ENCODE results near the gene USP15. TPM values are rescaled to one million over a fixed set of nuclear protein-coding genes. Genes with fewer than 3 reads are reported as not detected.

The USP15 gene
- total and polyA plus RNA-seq, 2 donors from 2014 or later = 31.7 to 62.8 TPM

- no peaks in the 10 kb centered on the region for H3K9me3 ChIP-seq (ENCODE audit: control insufficient read depth in 2 of 3, insufficient read depth in 1 of 3, low read length in 3 of 3)
- no peaks in the 10 kb centered on the region for H3K27me3 ChIP-seq (ENCODE audit: control insufficient read depth, insufficient read depth, low read length)
- no peak overlapping the region for H3K27ac ChIP-seq (ENCODE audit: low read depth in 2 of 2, low read length in 2 of 2)
- TF ChIP-seq CTCF (IDR thresholded peaks at IDR 0.05; ENCODE audit: borderline replicate concordance, extremely low read depth, insufficient read depth) = no peak
- intact Hi-C loops (cut with DNase I) = no loop called here
- DNase-seq (no peak), FAIRE-seq (no peak)
- H3K4me1 ChIP-seq (ENCODE audit: control insufficient read depth in 2 of 3, insufficient read depth in 2 of 3, low read depth in 1 of 3, low read length in 3 of 3) = no peaks in the 10 kb centered on the region
- H3K9ac ChIP-seq (ENCODE audit: low read length in 3 of 3) = no peak overlapping the region
- H3K36me3 ChIP-seq (ENCODE audit: control insufficient read depth in 2 of 3, insufficient read depth in 3 of 3, low read length in 3 of 3) = no peaks in the 10 kb centered on the region
- H3K4me3 ChIP-seq (ENCODE audit: low read length in 3 of 3) = no peak overlapping the region
Measured at GRCh38 chr12:62221107-62221506, 39.1 kb upstream of the USP15 start.

- no peak for FAIRE-seq
Measured at GRCh38 chr12:62224601-62225000, 35.6 kb upstream of the USP15 start.

GRCh38 chr12:62227091-62227490 lies 33.1 kb upstream of the USP15 start:
- Histone ChIP-seq H3K9ac (ENCODE audit: low read length in 3 of 3) (no peak overlapping the region), H3K4me3 (ENCODE audit: low read length in 3 of 3) (no peak overlapping the region), H3K27me3 (ENCODE audit: control insufficient read depth, insufficient read depth, low read length) (no peaks in the 10 kb centered on the region), H3K27ac (ENCODE audit: low read depth in 2 of 2, low read length in 2 of 2) (no peak overlapping the region), H3K9me3 (ENCODE audit: control insufficient read depth in 2 of 3, insufficient read depth in 1 of 3, low read length in 3 of 3) (no peaks in the 10 kb centered on the region), H3K36me3 (ENCODE audit: control insufficient read depth in 2 of 3, insufficient read depth in 3 of 3, low read length in 3 of 3) (no peaks in the 10 kb centered on the region), H3K4me1 (ENCODE audit: control insufficient read depth in 2 of 3, insufficient read depth in 2 of 3, low read depth in 1 of 3, low read length in 3 of 3) (no peaks in the 10 kb centered on the region)
- no peak for TF ChIP-seq CTCF (IDR thresholded peaks at IDR 0.05; ENCODE audit: borderline replicate concordance, extremely low read depth, insufficient read depth)
- DNase-seq (no peak), FAIRE-seq (no peak)
- intact Hi-C loops (cut with DNase I) = no loop called here

More at GRCh38 chr12:62224601-62225000, 35.6 kb upstream of the USP15 start:
- Histone ChIP-seq H3K36me3 (ENCODE audit: control insufficient read depth in 2 of 3, insufficient read depth in 3 of 3, low read length in 3 of 3) (no peaks in the 10 kb centered on the region), H3K4me3 (ENCODE audit: low read length in 3 of 3) (no peak overlapping the region), H3K27ac (ENCODE audit: low read depth in 2 of 2, low read length in 2 of 2) (no peak overlapping the region), H3K9ac (ENCODE audit: low read length in 3 of 3) (no peak overlapping the region), H3K27me3 (ENCODE audit: control insufficient read depth, insufficient read depth, low read length) (no peaks in the 10 kb centered on the region), H3K4me1 (ENCODE audit: control insufficient read depth in 2 of 3, insufficient read depth in 2 of 3, low read depth in 1 of 3, low read length in 3 of 3) (no peaks in the 10 kb centered on the region), H3K9me3 (ENCODE audit: control insufficient read depth in 2 of 3, insufficient read depth in 1 of 3, low read length in 3 of 3) (no peaks in the 10 kb centered on the region)
- no peak for TF ChIP-seq CTCF (IDR thresholded peaks at IDR 0.05; ENCODE audit: borderline replicate concordance, extremely low read depth, insufficient read depth)
- intact Hi-C loops (cut with DNase I) = no loop called here
- no peak for DNase-seq

- FAIRE-seq (no peak), DNase-seq (no peak)
- Histone ChIP-seq H3K9ac (ENCODE audit: low read length in 3 of 3) (no peak overlapping the region), H3K4me3 (ENCODE audit: low read length in 3 of 3) (no peak overlapping the region), H3K36me3 (ENCODE audit: control insufficient read depth in 2 of 3, insufficient read depth in 3 of 3, low read length in 3 of 3) (no peaks in the 10 kb centered on the region), H3K27me3 (ENCODE audit: control insufficient read depth, insufficient read depth, low read length) (no peaks in the 10 kb centered on the region), H3K9me3 (ENCODE audit: control insufficient read depth in 2 of 3, insufficient read depth in 1 of 3, low read length in 3 of 3) (no peaks in the 10 kb centered on the region), H3K27ac (ENCODE audit: low read depth in 2 of 2, low read length in 2 of 2) (no peak overlapping the region), H3K4me1 (ENCODE audit: control insufficient read depth in 2 of 3, insufficient read depth in 2 of 3, low read depth in 1 of 3, low read length in 3 of 3) (no peaks in the 10 kb centered on the region)
- intact Hi-C loops (cut with DNase I) = no loop called here
- TF ChIP-seq CTCF (IDR thresholded peaks at IDR 0.05; ENCODE audit: borderline replicate concordance, extremely low read depth, insufficient read depth) = no peak
Measured at GRCh38 chr12:62230652-62231051, 29.6 kb upstream of the USP15 start.
